ENCODE results near the gene IL1RAPL1.

IL1RAPL1 gene

GRCh38 chrX:29926659-29927058, 1339.4 kb downstream of the IL1RAPL1 start:
- no peak for DNase-seq

GRCh38 chrX:29935455-29935854, 1348.2 kb downstream of the IL1RAPL1 start:
- DNase-seq: no peak

GRCh38 chrX:29940750-29941149, 1353.5 kb downstream of the IL1RAPL1 start:
- no peak for DNase-seq

GRCh38 chrX:29941287-29941686, 1354.0 kb downstream of the IL1RAPL1 start:
- no peak for DNase-seq

GRCh38 chrX:29947225-29947624, 1360.0 kb downstream of the IL1RAPL1 start:
- no peak for DNase-seq

- no peak for DNase-seq
Measured at GRCh38 chrX:29948653-29949052, 1361.4 kb downstream of the IL1RAPL1 start.

GRCh38 chrX:29952016-29952415, 1364.8 kb downstream of the IL1RAPL1 start:
- DNase-seq: no peak

GRCh38 chrX:29962061-29962460, 1374.8 kb downstream of the IL1RAPL1 start:
- DNase-seq: no peak

- DNase-seq: no peak
Measured at GRCh38 chrX:29965634-29966033, 1378.4 kb downstream of the IL1RAPL1 start.

- no peak for DNase-seq
Measured at GRCh38 chrX:29992083-29992482, 1404.8 kb downstream of the IL1RAPL1 start.

- DNase-seq: no peak
Measured at GRCh38 chrX:30005813-30006212, 1418.6 kb downstream of the IL1RAPL1 start.
